Smooth muscle cell (in vitro differentiated cells): ENCODE results near the gene CNKSR2. TPM values are rescaled to one million over a fixed set of nuclear protein-coding genes. Genes with fewer than 3 reads are reported as not detected.

Source experiments
- DNase-seq: peaks from one replicate; lab custom pipeline; 2025; ENCODE audit not compliant: unreplicated experiment; lab: John Stamatoyannopoulos, UW
- H2AFZ ChIP-seq: fragments of 200-600 bp; sonication (generic); 2 replicates; pipeline ENCODE4 v1.6.0; 2016; ENCODE audit warnings: antibody characterized with exemption, low read depth, mild to moderate bottlenecking
- H3F3A ChIP-seq: fragments of 200-600 bp; sonication (generic); 2 replicates; pipeline ENCODE4 v1.6.0; 2017; ENCODE audit warnings: antibody characterized with exemption, low read depth
- H3K27ac ChIP-seq: fragments of 200-600 bp; sonication (generic); 2 replicates; pipeline ENCODE4 v1.5.1; 2016; ENCODE audit warnings: low read depth, mild to moderate bottlenecking
- H3K27me3 ChIP-seq: fragments of 200-600 bp; sonication (generic); 2 replicates; pipeline ENCODE4 v1.6.1; 2016; ENCODE audit warnings: low read depth, mild to moderate bottlenecking
- H3K36me3 ChIP-seq: fragments of 200-600 bp; sonication (generic); 2 replicates; pipeline ENCODE4 v1.5.1; 2016; ENCODE audit warnings: low read depth
- H3K4me1 ChIP-seq: fragments of 200-600 bp; sonication (generic); 2 replicates; pipeline ENCODE4 v1.5.1; 2016; ENCODE audit warnings: low read depth
- H3K4me2 ChIP-seq: fragments of 200-600 bp; sonication (generic); 2 replicates; pipeline ENCODE4 v1.6.0; 2016; ENCODE audit warnings: mild to moderate bottlenecking
- H3K4me3 ChIP-seq: fragments of 200-600 bp; sonication (generic); 2 replicates; pipeline ENCODE4 v1.5.1; 2016; ENCODE audit warnings: mild to moderate bottlenecking
- H3K79me2 ChIP-seq: fragments of 200-600 bp; sonication (generic); 2 replicates; pipeline ENCODE4 v1.6.0; 2016; ENCODE audit warnings: low read depth, mild to moderate bottlenecking
- H3K9ac ChIP-seq: fragments of 200-600 bp; sonication (generic); 2 replicates; pipeline ENCODE4 v1.6.0; 2016; ENCODE audit warnings: low read depth
- H3K9me3 ChIP-seq: fragments of 200-600 bp; sonication (generic); replicated peaks from 2 replicates; pipeline ENCODE4 v1.5.1; 2016; ENCODE audit warnings: low read depth
- H4K20me1 ChIP-seq: fragments of 200-600 bp; sonication (generic); 2 replicates; pipeline ENCODE4 v1.6.0; 2016; ENCODE audit warnings: low read depth
- WGBS: methylation state at CpG from one replicate; pipeline ENCODE4 v1.1.7; 2016; ENCODE audit warnings: low lambda C conversion rate; 5-methylcytosine and 5-hydroxymethylcytosine counted together
- polyA plus RNA-seq: library from polyadenylated mRNA; unstranded; fragments of >200 nt; fragmentation: Nextera tagmentation; extraction: Ambion mirVana; gene quantifications from 2 replicates; pipeline ENCODE4 v1.2.1, GENCODE V29; 2016
- total RNA-seq: library from RNA; depleted of rRNA; stranded (reverse); fragments of >200 nt; gene quantifications from 2 replicates; pipeline ENCODE4 v1.2.3, GENCODE V29; 2014
- TF ChIP-seq, protein P1 (sequence below): fragments of 200-600 bp; sonication (generic); IDR thresholded peaks from 2 replicates; pipeline ENCODE4 v1.5.1; 2017; ENCODE audit warnings: borderline replicate concordance, mild to moderate bottlenecking, antibody characterized with exemption; ENCODE audit not compliant: insufficient read depth, poor library complexity, severe bottlenecking

CNKSR2 gene
- total and polyA plus RNA-seq, 2 experiments from 2014 or later: 1.1 TPM; not detected in 1

DNA sequence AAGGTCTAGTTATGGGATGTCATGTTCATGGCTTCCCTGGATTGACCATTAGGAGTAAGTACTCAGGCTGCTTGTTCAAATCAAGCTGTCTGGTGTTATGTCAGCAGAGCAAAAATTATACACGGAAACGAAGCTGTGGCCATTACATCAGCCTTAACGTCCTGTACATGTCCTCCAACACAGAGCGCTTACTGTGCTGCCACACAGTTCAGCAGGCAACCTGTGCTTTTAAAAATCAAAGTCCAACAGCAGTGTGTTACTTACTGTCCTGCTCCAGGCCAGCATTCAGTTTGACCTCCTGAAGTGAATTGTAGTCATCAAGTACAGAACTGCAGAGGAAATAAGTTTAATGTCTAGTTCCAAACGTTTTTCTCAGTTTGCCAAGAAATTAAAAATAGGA is 237.9 kb downstream of the CNKSR2 start:
- H3K36me3 ChIP-seq: no peaks in the 10 kb centered on the region
- no peaks in the 10 kb centered on the region for H3K79me2 ChIP-seq
- H2AFZ ChIP-seq: no peak overlapping the region
- H3K4me2 ChIP-seq: no peak overlapping the region
- H3K4me3 ChIP-seq: no peak overlapping the region
- no peaks in the 10 kb centered on the region for H3K9me3 ChIP-seq
- no peak overlapping the region for H3K27ac ChIP-seq
- TF ChIP-seq, protein P1, sequence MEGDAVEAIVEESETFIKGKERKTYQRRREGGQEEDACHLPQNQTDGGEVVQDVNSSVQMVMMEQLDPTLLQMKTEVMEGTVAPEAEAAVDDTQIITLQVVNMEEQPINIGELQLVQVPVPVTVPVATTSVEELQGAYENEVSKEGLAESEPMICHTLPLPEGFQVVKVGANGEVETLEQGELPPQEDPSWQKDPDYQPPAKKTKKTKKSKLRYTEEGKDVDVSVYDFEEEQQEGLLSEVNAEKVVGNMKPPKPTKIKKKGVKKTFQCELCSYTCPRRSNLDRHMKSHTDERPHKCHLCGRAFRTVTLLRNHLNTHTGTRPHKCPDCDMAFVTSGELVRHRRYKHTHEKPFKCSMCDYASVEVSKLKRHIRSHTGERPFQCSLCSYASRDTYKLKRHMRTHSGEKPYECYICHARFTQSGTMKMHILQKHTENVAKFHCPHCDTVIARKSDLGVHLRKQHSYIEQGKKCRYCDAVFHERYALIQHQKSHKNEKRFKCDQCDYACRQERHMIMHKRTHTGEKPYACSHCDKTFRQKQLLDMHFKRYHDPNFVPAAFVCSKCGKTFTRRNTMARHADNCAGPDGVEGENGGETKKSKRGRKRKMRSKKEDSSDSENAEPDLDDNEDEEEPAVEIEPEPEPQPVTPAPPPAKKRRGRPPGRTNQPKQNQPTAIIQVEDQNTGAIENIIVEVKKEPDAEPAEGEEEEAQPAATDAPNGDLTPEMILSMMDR: no peak
- 74% methylated on average over 5 of the region's 5 CpGs for WGBS
- DNase-seq: no peak
- H3K27me3 ChIP-seq: no peaks in the 10 kb centered on the region
- H3K4me1 ChIP-seq: no peaks in the 10 kb centered on the region
- no peak overlapping the region for H3K9ac ChIP-seq
- no peaks in the 10 kb centered on the region for H3F3A ChIP-seq
- no peaks in the 10 kb centered on the region for H4K20me1 ChIP-seq

DNA sequence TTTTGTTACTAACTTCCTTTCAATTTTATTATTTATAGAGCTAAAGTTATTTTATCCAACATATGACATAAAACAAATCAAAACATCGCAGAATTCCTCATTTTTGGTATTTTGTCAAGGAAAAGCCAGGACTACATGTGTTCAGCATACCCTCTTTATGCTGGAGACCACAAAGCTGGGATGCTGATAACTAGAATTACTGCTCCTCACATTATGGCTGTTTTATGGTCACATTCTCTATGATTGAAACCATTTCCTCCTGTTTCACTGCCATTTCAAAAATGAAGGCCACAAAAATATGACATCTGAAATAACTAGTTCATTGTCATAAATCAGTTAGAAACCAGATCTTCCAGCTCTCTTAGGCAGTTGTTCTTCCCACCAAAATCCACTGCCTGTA is 242.2 kb downstream of the CNKSR2 start:
- TF ChIP-seq, protein P1: no peak
- Histone ChIP-seq H3K27ac (no peak overlapping the region), H3K27me3 (no peaks in the 10 kb centered on the region), H3F3A (no peaks in the 10 kb centered on the region), H3K9me3 (no peaks in the 10 kb centered on the region), H2AFZ (no peak overlapping the region), H3K79me2 (no peaks in the 10 kb centered on the region), H3K9ac (no peak overlapping the region), H3K4me2 (no peak overlapping the region), H4K20me1 (no peaks in the 10 kb centered on the region), H3K4me3 (no peak overlapping the region), H3K36me3 (no peaks in the 10 kb centered on the region), H3K4me1 (no peaks in the 10 kb centered on the region)
- WGBS: 41% methylated on average over 1 of the region's 1 CpG
- no peak for DNase-seq

DNA sequence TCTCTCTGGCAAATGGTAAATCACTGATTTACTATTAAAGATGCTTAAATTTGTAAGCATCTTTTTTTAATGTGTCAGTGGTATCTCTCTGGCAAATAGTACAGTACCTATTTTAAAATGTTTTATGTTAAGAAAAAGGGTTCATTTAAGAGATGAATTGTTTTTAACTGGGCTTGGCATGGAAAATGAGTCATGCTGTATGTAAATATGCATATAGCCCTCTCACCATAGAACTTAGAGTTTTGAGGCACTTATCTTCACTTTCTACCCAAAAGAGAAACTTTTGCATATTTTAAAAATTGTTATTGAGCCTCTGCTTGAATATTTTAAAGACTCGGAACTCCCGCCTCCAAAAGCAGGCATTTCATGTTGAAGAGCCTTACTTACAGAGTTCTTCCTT is 246.0 kb downstream of the CNKSR2 start:
- H3K9me3 ChIP-seq: no peaks in the 10 kb centered on the region
- TF ChIP-seq, protein P1: no peak
- no peaks in the 10 kb centered on the region for H4K20me1 ChIP-seq
- no peak overlapping the region for H3K4me2 ChIP-seq
- no peak overlapping the region for H3K9ac ChIP-seq
- no peak overlapping the region for H3K27ac ChIP-seq
- no peaks in the 10 kb centered on the region for H3F3A ChIP-seq
- peaks cover 4% of the 10 kb centered on the region for H3K36me3 ChIP-seq
- no peak for DNase-seq
- H3K27me3 ChIP-seq: no peaks in the 10 kb centered on the region
- H3K79me2 ChIP-seq: no peaks in the 10 kb centered on the region
- H3K4me1 ChIP-seq: no peaks in the 10 kb centered on the region
- no peak overlapping the region for H3K4me3 ChIP-seq
- 87% methylated on average over 2 of the region's 2 CpGs for WGBS
- H2AFZ ChIP-seq: no peak overlapping the region

DNA sequence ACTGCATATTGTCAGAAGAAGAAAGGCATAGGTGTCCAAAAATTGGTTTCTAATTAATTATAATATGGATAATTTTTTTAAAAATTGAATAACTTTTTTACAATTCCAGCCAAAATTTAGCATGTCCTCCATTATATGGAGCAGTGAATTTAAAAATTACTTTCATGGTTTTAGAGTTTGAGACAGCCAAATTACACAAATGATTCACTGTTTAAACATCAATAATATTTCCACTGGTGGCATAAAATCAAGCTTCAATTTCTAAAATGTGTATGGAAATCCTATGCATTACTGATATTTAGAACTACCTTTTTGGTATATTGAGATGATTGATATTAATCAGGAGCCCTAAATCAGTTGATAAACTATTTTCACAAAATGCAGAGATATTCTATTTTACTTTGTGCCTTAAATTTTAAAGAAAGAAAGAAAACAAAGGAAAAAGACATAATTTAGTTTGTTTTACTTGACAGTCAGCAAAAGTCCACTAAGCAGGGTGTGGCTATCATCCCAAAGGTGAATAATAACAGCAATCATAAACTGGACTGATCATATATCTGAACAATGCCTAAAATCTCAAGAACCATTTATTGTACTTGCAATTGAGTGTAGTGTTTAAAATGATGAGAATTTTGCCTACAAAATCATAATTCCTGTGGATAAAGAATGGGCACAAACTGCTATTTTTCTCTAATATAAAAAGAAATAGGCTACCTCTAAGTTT is 249.7 kb downstream of the CNKSR2 start:
- TF ChIP-seq, protein P1: no peak
- DNase-seq: no peak
- Histone ChIP-seq H3K27ac (no peak overlapping the region), H3K4me1 (no peaks in the 10 kb centered on the region), H3F3A (no peaks in the 10 kb centered on the region), H3K9ac (no peak overlapping the region), H4K20me1 (no peaks in the 10 kb centered on the region), H3K79me2 (no peaks in the 10 kb centered on the region), H3K4me2 (no peak overlapping the region), H3K27me3 (no peaks in the 10 kb centered on the region), H2AFZ (no peak overlapping the region), H3K9me3 (no peaks in the 10 kb centered on the region), H3K4me3 (no peak overlapping the region), H3K36me3 (peaks cover 4% of the 10 kb centered on the region)
